ENCODE data around the gene FANCE. TPM values are rescaled to one million over a fixed set of nuclear protein-coding genes. Genes with fewer than 3 reads are reported as not detected.

Gene FANCE
- polyA plus RNA-seq, 2 of the 4 experiments (the other 2 are of a cell fraction), result 3.1 to 3.5 TPM

DNA sequence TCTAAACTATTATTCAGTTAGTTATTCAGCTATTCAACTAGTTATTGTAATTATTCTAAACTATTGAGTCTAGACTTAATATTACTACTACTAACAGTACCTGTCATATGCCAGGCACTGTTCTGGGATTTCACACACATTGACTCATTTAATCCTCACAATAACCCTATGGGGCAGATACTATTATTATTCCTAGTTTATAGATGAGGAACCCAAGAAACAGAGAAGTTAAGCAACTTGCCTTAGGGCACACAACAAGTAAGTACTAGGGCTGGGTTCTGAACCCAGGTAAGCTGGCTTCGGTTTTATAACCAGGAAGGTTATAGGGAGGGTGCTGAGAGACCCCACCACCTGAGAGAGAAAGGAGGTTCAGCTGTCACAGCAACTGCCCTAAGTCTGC lies 36.9 kb downstream of the FANCE start:
- TF ChIP-seq NPAS2 (CRISPR knock-in tag; IDR thresholded peaks at IDR 0.05; ENCODE audit: borderline replicate concordance) (no peak), HOXB5 (CRISPR knock-in tag; IDR thresholded peaks at IDR 0.05) (no peak), NFE2L2 (conservative IDR thresholded peaks at IDR 0.05; ENCODE audit: low read length) (no peak), SMC3 (IDR thresholded peaks at IDR 0.05) (no peak), CHD4 (IDR thresholded peaks at IDR 0.05; ENCODE audit: borderline replicate concordance) (no peak), ESRRA (IDR thresholded peaks at IDR 0.05; ENCODE audit: borderline replicate concordance, low read length) (no peak)
- TF ChIP-seq, protein P1, sequence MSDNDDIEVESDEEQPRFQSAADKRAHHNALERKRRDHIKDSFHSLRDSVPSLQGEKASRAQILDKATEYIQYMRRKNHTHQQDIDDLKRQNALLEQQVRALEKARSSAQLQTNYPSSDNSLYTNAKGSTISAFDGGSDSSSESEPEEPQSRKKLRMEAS (IDR thresholded peaks at IDR 0.05), result no peak
- DNase-seq (ENCODE audit: low read depth in 1 of 2, low spot score in 1 of 2), result no peak
- CTCF ChIA-PET, result interaction anchor here (1.1 kb wide), 1 partner anchor 35 kb away, joined by 3 read pairs; no protein-coding TSS in a partner anchor
- no peak for FAIRE-seq
- Histone ChIP-seq H3K4me1 (peaks cover 25% of the 10 kb centered on the region), H3K27ac (no peak overlapping the region), H3K9me3 (no peaks in the 10 kb centered on the region), H3K4me3 (no peak overlapping the region), H3K4me2 (no peak overlapping the region)
- ATAC-seq, result no peak
- POLR2A ChIA-PET, result interaction anchor here (0.6 kb wide), 1 partner anchor 16 kb away, joined by 5 read pairs; no protein-coding TSS in a partner anchor
- WGBS (ENCODE audit: missing lambda C conversion rate), result 50% methylated on average over 1 of the region's 1 CpG

DNA sequence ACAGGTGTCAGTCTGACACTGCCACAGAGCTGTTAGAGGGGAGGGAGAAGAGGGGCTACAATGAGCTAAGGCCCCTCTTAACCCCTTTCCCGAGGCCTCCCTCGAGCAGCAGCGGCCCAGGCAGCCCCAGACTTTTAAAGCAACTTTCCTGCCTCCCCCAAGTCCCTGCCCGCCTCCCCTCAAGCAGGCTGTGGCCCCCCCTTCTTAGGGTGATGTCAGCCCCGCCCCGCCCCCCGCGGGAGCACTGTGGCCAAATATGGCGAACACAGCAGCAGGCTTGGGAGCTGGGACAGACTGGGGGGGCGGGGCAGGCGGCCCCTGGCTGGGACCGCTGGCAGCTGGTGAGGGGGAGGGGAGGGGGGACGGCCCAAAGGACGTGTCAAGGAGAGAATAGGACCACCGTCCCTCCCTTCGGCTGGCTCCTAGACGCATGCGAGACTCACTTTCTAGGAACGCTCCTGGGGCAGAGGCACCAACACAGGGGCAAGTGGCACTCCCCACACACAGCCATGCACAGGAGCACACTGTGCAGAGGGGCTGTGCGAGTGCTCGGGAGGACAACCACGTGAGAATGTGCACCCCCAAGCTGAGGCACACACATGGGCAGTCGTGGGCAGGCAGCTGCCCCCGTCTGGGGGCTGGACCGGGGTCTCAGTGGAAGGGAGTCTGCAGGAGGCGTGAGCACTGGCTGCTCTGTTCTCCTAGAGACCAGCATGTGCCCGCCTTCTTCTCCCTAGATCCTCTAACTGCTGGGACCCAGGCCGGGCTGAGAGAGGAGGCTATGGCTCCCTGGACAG lies 38.1 kb downstream of the FANCE start:
- Histone ChIP-seq H3K4me3 (no peak overlapping the region), H3K4me1 (peaks cover 19% of the 10 kb centered on the region), H3K4me2 (no peak overlapping the region), H3K27ac (no peak overlapping the region), H3K9me3 (no peaks in the 10 kb centered on the region)
- TF ChIP-seq TFCP2L1 (CRISPR knock-in tag; IDR thresholded peaks at IDR 0.05) (no peak), CBX2 (IDR thresholded peaks at IDR 0.05; ENCODE audit: borderline replicate concordance, low read depth) (no peak), SMC3 (IDR thresholded peaks at IDR 0.05) (no peak), RFX5 (IDR thresholded peaks at IDR 0.05) (no peak), RAD21 (conservative IDR thresholded peaks at IDR 0.05 in 1 of 2, IDR thresholded peaks at IDR 0.05 in 1 of 2) (no peak), FOSL2 (IDR thresholded peaks at IDR 0.05) (no peak), FOSL2 (CRISPR knock-in tag; IDR thresholded peaks at IDR 0.05) (no peak)
- TF ChIP-seq, protein P2, sequence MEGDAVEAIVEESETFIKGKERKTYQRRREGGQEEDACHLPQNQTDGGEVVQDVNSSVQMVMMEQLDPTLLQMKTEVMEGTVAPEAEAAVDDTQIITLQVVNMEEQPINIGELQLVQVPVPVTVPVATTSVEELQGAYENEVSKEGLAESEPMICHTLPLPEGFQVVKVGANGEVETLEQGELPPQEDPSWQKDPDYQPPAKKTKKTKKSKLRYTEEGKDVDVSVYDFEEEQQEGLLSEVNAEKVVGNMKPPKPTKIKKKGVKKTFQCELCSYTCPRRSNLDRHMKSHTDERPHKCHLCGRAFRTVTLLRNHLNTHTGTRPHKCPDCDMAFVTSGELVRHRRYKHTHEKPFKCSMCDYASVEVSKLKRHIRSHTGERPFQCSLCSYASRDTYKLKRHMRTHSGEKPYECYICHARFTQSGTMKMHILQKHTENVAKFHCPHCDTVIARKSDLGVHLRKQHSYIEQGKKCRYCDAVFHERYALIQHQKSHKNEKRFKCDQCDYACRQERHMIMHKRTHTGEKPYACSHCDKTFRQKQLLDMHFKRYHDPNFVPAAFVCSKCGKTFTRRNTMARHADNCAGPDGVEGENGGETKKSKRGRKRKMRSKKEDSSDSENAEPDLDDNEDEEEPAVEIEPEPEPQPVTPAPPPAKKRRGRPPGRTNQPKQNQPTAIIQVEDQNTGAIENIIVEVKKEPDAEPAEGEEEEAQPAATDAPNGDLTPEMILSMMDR (IDR thresholded peaks at IDR 0.05), result no peak
- DNase-seq (ENCODE audit: low read depth in 1 of 2, low spot score in 1 of 2), result no peak
- ChIA-PET CTCF (interaction anchor here (1.1 kb wide), 1 partner anchor 33 kb away, joined by 3 read pairs; no protein-coding TSS in a partner anchor), POLR2A (no interaction called here)
- ATAC-seq, result no peak
- WGBS (ENCODE audit: missing lambda C conversion rate), result 85% methylated on average over 11 of the region's 28 CpGs
- FAIRE-seq, result no peak

DNA sequence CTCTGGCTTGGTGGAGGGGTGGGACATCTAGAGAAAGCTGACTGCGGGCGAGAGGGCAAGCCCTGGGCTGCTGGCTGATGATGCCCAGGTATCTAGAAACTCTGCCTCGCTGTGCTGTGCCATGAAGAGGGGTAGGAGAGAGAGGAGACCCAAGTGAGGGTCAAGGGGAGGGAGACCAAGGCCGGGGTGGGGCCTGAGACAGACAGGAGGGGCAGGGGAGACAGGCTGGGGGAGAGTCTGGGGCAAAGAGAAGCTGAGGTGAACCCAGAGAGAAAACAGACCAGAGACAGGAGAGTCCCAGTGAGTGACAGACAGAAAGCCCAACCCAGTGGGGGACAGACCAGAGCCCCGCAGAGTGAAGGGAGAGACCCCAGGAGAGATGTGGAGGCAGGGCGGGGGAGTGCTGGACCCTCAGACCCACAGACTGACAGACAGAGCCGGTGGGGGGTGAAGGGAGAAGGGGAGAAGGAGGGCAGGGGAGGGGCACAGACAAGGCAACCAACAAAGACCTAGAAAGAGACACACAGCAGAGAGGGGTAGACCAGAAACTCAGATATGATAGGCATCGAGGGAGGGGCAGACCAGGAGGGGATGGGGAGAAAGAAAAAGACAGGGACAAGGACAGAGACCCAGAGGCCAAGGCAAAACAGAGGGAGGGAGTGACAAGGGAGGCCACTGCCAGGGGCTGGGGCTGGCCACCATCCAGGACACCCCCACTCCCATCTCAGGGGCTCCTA lies 38.9 kb downstream of the FANCE start:
- CTCF ChIA-PET, result no interaction called here
- TF ChIP-seq HOXB13 (CRISPR knock-in tag; IDR thresholded peaks at IDR 0.05; ENCODE audit: low read depth) (no peak), PHF8 (IDR thresholded peaks at IDR 0.05; ENCODE audit: borderline replicate concordance, low read depth) (no peak)
- 69% methylated on average over 5 of the region's 8 CpGs for WGBS (ENCODE audit: missing lambda C conversion rate)
- Histone ChIP-seq H3K27ac (no peak overlapping the region), H3K4me2 (no peak overlapping the region), H3K4me1 (peaks cover 16% of the 10 kb centered on the region), H3K9me3 (no peaks in the 10 kb centered on the region), H3K4me3 (no peak overlapping the region)
- ATAC-seq (no peak), FAIRE-seq (no peak), DNase-seq (ENCODE audit: low read depth in 1 of 2, low spot score in 1 of 2) (no peak)
- POLR2A ChIA-PET, result no interaction called here

Measured in A549 (cell line).